T47D (cell line): ENCODE measurements around the gene GRIK4.
"Not testable (repeated sequence)": the region's sequence is repeated elsewhere in the genome, so short reads cannot be mapped to it uniquely, and the experiment has no call there.

Source experiments
- DNase-seq, 2 experiments: peaks; one replicate each; pipeline versions ENCODE4 v3.0.0 to v3.0.0-alpha.2; 2011 to 2012; ENCODE audit warnings: low read depth in 1 of 2, low spot score in 1 of 2
- JUND ChIP-seq: IDR thresholded peaks from 2 replicates; pipeline ENCODE4 v1.6.1; 2012; ENCODE audit warnings: low read depth
- in situ Hi-C: cut with HindIII; loops from 2 replicates; pipeline ENCODE4 v1.10.0; 2016; ENCODE audit warnings: low sequenced_read_pairs, low pct_unique_long_range_greater_than_20kb

Gene GRIK4

DNA sequence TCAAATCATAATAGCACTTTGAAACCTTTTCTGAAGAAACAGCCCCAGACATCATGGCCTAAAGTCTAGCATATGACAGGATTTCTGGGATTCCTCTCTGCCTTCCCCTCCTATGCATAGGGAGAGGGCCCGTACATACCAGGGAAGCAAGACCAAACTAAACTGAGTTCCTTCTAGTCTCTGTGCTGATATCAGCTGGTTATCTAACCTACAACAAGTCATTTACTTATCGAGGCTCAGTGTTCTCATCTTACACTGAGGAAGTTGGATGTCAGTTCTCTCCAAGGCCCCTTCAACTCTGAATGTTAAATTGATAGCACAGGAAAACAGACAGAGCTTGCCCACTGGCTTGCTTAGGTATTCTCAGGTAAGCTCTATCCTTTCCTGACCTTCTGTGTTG, 17.0 kb upstream of the GRIK4 start:
- in situ Hi-C loops: no loop called here
- DNase-seq: no peak
- TF ChIP-seq JUND: no peak

DNA sequence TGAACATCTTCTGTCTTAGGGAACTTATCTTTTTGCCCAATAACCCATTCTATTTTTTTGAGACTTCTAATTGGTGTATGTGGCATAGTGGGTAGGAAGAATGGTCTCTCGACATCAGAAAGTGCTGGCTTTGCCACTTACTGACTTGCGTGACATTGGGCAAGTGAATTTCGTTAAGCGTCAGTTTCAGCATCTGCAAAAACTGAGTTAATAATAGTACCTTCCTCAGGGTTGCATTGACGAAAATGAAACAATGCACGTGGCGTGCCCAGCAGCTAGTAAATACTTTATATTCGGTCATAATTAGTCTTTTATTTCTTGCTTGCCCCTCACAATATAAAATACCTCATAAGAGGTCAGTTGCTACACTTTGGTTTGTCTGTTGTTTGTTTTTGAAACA, 12.5 kb upstream of the GRIK4 start:
- no peak for DNase-seq
- TF ChIP-seq JUND: no peak
- in situ Hi-C loops: no loop called here

- TF ChIP-seq JUND: no peak
- no peak for DNase-seq
- in situ Hi-C loops: no loop called here
Measured at GRCh38 chr11:120499859-120500258, 11.7 kb upstream of the GRIK4 start.

DNA sequence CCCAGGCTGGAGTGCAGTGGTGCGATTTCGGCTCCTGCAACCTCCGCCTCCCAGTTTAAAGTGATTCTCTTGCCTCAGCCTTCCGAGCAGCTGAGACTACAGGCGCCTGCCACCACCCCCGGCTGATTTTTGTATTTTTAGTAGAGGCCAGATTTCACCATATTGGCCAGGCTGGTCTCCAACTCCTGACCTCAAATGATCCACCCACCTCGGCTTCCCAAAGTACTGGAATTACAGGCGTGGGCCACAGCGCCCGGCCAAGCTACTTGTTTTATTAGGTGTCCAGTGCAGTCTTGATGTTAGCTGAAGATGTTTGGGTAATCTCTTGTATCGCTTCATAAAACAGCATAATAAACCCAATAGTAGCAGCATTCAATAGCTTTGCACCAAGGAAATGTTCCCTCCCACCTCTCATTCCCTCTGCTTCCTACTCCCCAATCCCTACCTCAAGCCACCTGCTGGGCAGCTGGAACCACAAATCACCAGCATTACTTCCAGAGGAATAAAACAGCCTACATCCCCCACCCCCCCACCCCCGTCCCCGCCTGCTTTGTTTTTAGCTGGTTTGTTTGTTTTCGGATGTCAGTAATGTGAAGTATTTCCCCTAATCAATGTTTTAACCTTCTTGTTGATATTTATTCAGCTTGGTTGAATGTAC, 11.0 kb upstream of the GRIK4 start:
- DNase-seq: peak in 1 of 2 experiments; percentile 49
- in situ Hi-C loops: no loop called here

DNA sequence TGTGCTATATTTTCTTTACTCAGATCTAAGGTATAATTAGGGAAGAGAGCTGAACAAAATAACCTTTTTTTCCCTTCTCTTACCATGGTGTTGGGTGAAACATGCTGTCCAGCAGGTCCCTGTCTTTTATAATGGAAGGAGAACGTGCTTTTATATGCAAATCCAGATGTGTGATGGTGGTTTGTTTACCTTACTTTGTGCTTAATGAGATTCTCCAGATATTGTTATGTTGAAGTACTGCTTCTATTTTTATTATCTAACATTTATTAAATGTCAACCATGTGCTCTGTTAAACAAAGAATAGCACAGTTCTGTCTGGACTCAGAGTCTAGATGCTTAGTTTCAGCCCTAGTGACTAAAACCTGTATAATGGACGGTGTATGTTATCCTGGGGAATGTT, 10.1 kb upstream of the GRIK4 start:
- in situ Hi-C loops: no loop called here
- DNase-seq: no peak
- TF ChIP-seq JUND: no peak

More for the DNA sequence above, 11.0 kb upstream of the GRIK4 start:
- TF ChIP-seq JUND: no peak

- no peak for TF ChIP-seq JUND
- DNase-seq: no peak
- in situ Hi-C loops: no loop called here
Measured at GRCh38 chr11:120501976-120502755, 9.4 kb upstream of the GRIK4 start.

DNA sequence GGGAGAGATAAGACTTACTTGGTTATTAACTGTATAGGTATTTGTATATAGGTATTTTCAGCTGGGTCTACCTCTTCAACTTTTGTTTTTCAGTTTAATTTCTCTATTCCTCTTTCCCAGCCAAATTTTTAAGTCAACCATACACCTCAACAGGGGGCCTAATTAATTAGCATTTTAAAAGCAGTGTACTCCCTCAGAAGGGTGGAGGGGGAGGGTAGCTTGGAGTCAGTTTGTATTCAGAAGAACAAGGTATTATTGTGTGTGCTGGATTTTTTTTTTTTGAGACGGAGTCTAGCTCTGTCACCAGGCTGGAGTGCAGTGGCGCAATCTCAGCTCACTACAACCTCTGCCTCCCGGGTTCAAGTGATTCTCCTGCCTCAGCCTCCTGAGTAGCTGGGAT, 8.0 kb upstream of the GRIK4 start:
- in situ Hi-C loops, DNase-seq: not testable (repeated sequence)

DNA sequence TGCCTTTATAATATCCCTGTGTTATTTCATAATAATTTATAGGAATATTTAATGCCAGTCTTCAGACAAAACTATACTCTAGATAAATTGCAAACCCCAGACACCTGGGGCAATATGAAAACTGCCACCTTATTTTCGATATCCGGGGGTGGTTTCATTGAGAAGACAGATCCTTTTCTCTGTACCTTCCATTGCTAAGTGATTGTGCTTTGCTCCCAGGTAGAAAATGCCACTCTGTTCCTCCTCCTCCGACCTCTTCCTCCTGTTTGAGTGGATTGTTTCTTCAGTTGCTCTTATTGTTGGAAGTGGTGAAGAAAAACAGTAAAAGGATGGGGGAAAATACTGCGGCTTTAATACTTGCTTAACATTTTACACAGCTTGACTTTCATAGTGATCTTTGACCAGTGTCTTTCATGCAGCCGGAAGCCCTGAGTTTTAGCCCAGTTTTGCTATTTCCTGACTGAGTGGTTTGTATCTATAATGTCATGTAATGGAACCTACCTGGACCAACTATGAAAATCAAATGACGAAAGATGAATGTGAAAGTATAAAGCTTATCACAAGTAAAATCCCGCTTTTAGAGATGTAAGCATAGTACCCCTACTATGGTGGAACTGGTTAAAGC, 5.6 kb upstream of the GRIK4 start:
- no peak for TF ChIP-seq JUND
- no peak for DNase-seq
- in situ Hi-C loops: no loop called here

DNA sequence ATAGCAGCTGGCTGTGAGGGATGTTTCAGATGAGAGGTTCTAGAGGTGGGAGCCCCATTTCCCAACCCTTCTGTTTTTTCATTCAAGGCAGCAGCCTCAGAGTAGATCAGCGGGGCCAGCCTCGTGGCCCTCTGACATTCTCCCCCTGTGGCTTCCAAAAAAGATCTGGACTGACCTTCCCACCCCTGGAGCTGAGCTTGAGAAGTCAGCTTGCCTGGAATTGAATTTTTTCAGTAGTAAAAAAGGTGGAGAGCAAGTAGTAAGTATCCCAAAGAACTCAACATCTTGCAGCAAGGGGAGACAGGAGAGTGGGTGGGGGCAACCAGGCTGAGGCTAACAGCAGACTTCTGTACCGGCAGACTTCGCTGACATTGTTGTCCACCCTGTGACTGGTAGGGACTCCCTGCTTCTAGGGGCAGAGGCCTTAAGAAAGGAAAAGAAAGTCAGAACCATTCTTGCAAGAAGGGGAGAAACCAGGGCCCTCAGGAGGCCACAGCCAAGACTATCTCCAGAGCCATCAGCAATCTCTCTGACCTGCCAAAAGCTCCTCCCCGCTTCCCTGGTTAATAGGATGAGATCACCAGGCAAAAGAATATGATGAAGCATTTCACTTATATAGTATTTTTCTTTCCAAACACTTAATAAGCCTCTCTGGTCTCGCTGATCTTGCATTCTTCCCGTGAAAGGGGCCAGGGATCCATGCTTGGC, 2.0 kb upstream of the GRIK4 start:
- DNase-seq: no peak
- TF ChIP-seq JUND: no peak
- in situ Hi-C loops: no loop called here

- no peak for DNase-seq
- TF ChIP-seq JUND: no peak
- in situ Hi-C loops: no loop called here
Measured at GRCh38 chr11:120510406-120511115, 987 bp upstream of the GRIK4 start.

GRCh38 chr11:120511820-120512738, 531 bp downstream of the GRIK4 start:
- no peak for TF ChIP-seq JUND
- in situ Hi-C loops: no loop called here

More at GRCh38 chr11:120511820-120512738, 531 bp downstream of the GRIK4 start:
- DNase-seq: peak in 1 of 2 experiments; percentile 73
